GM23338 (cell line): ENCODE results near the gene TSPAN5. TPM values are rescaled to one million over a fixed set of nuclear protein-coding genes. Genes with fewer than 3 reads are reported as not detected.

Experiments
- ATAC-seq: fragments of 200-7000 bp; cut with Tn5 transposase; 3 replicates; pipeline ENCODE4 v1.9.1; 2020
- DNase-seq: peaks from one replicate; pipeline ENCODE4 v3.0.0-alpha.2; 2015; ENCODE audit warnings: low spot score
- H2AFZ ChIP-seq: fragments of 200-600 bp; sonication (generic); 2 replicates; pipeline ENCODE4 v1.8.0; 2016; ENCODE audit warnings: antibody characterized with exemption, mild to moderate bottlenecking, moderate library complexity
- H3F3A ChIP-seq: fragments of 200-600 bp; sonication (generic); replicated peaks from 2 replicates; pipeline ENCODE4 v1.8.0; 2017; ENCODE audit warnings: antibody characterized with exemption, mixed run types, low read depth
- H3K27ac ChIP-seq: fragments of 200-600 bp; sonication (generic); 2 replicates; pipeline ENCODE4 v1.6.1; 2016; ENCODE audit warnings: low read depth
- H3K27me3 ChIP-seq: fragments of 200-600 bp; sonication (generic); 2 replicates; pipeline ENCODE4 v1.8.0; 2016; ENCODE audit warnings: mild to moderate bottlenecking, mixed run types, moderate library complexity; ENCODE audit not compliant: insufficient read depth
- H3K36me3 ChIP-seq: fragments of 200-600 bp; sonication (generic); 2 replicates; pipeline ENCODE4 v1.8.0; 2016; ENCODE audit warnings: mild to moderate bottlenecking; ENCODE audit not compliant: insufficient read depth
- H3K4me1 ChIP-seq: fragments of 200-600 bp; sonication (generic); 2 replicates; pipeline ENCODE4 v1.8.0; 2016; ENCODE audit warnings: mild to moderate bottlenecking, moderate library complexity; ENCODE audit not compliant: insufficient read depth
- H3K4me2 ChIP-seq: fragments of 200-600 bp; sonication (generic); 2 replicates; pipeline ENCODE4 v1.7.1; 2017; ENCODE audit warnings: mixed run types
- H3K4me3 ChIP-seq: fragments of 200-600 bp; sonication (generic); 2 replicates; pipeline ENCODE4 v1.6.1; 2016; ENCODE audit warnings: mixed run types
- H3K79me2 ChIP-seq: fragments of 200-600 bp; sonication (generic); replicated peaks from 2 replicates; pipeline ENCODE4 v1.8.0; 2017; ENCODE audit warnings: mild to moderate bottlenecking; ENCODE audit not compliant: insufficient read depth
- H3K9me2 ChIP-seq: fragments of 200-600 bp; sonication (generic); 2 replicates; pipeline ENCODE4 v1.8.0; 2017; ENCODE audit not compliant: insufficient read depth
- H4K20me1 ChIP-seq: fragments of 200-600 bp; sonication (generic); replicated peaks from 2 replicates; pipeline ENCODE4 v1.8.0; 2017; ENCODE audit warnings: mild to moderate bottlenecking; ENCODE audit not compliant: insufficient read depth
- H3K27ac Mint-ChIP-seq: 2 replicates; pipeline ENCODE4 v1.8.0; 2020; ENCODE audit warnings: inconsistent platforms, mild to moderate bottlenecking, moderate library complexity, mixed read lengths
- H3K27me3 Mint-ChIP-seq: 3 replicates; pipeline ENCODE4 v1.8.0; 2022; ENCODE audit warnings: low read depth, mild to moderate bottlenecking, moderate library complexity, mixed read lengths, inconsistent platforms; ENCODE audit not compliant: insufficient read depth, poor library complexity
- H3K36me3 Mint-ChIP-seq: 3 replicates; pipeline ENCODE4 v1.8.0; 2021; ENCODE audit warnings: low read depth, mild to moderate bottlenecking, inconsistent platforms, moderate library complexity, mixed read lengths
- H3K4me1 Mint-ChIP-seq: 3 replicates; pipeline ENCODE4 v1.8.0; 2020; ENCODE audit warnings: mild to moderate bottlenecking, inconsistent platforms, mixed read lengths
- H3K4me3 Mint-ChIP-seq: 3 replicates; pipeline ENCODE4 v1.8.0; 2021; ENCODE audit warnings: moderate library complexity, mild to moderate bottlenecking, inconsistent platforms, mixed read lengths
- H3K9me3 Mint-ChIP-seq: 3 replicates; pipeline ENCODE4 v1.8.0; 2020; ENCODE audit warnings: moderate library complexity, mild to moderate bottlenecking, inconsistent platforms, mixed read lengths
- CREB1 ChIP-seq: fragments of 250-450 bp; sonication (Bioruptor Pico); IDR thresholded peaks from 2 replicates; pipeline ENCODE4 v1.5.0; 2020; ENCODE audit warnings: low read depth, mild to moderate bottlenecking, moderate library complexity
- EZH2 ChIP-seq: fragments of 200-600 bp; sonication (generic); IDR thresholded peaks from one replicate; pipeline ENCODE4 v1.8.0; 2017; ENCODE audit warnings: antibody characterized with exemption, mild to moderate bottlenecking, low read depth; ENCODE audit not compliant: unreplicated experiment
- EZH2phosphoT487 ChIP-seq: fragments of 200-600 bp; sonication (generic); IDR thresholded peaks from one replicate; pipeline ENCODE4 v1.8.1; 2018; ENCODE audit warnings: antibody characterized with exemption; ENCODE audit not compliant: unreplicated experiment
- JUNB ChIP-seq: IDR thresholded peaks from one replicate; pipeline ENCODE4 v1.6.1; 2016; ENCODE audit warnings: antibody characterized with exemption; ENCODE audit not compliant: unreplicated experiment
- NANOG ChIP-seq: IDR thresholded peaks from 2 replicates; pipeline ENCODE4 v1.6.1; 2016; ENCODE audit warnings: antibody characterized with exemption, borderline replicate concordance
- POLR2AphosphoS5 ChIP-seq: IDR thresholded peaks from 2 replicates; pipeline ENCODE4 v1.6.1; 2016; ENCODE audit warnings: antibody characterized with exemption, low read depth
- STAT1 ChIP-seq: IDR thresholded peaks from one replicate; pipeline ENCODE4 v1.6.1; 2016; ENCODE audit warnings: antibody characterized with exemption; ENCODE audit not compliant: unreplicated experiment
- ZNF114 ChIP-seq: fragments of 250-450 bp; sonication (Bioruptor Pico); IDR thresholded peaks from 2 replicates; pipeline ENCODE4 v1.5.0; 2020; ENCODE audit warnings: mild to moderate bottlenecking, moderate library complexity
- ZNF331 ChIP-seq: fragments of 250-450 bp; sonication (Bioruptor Pico); IDR thresholded peaks from 2 replicates; pipeline ENCODE4 v1.5.0; 2020; ENCODE audit warnings: low read depth, mild to moderate bottlenecking, moderate library complexity
- polyA plus RNA-seq: library from polyadenylated mRNA; unstranded; fragments of >200 nt; fragmentation: Nextera tagmentation; extraction: Ambion mirVana; gene quantifications from 2 replicates; pipeline ENCODE4 v1.2.1, GENCODE V29; 2016
- total RNA-seq: library from RNA; depleted of rRNA; stranded (reverse); fragments of >200 nt; shearing (Covaris generic); gene quantifications from 2 replicates; pipeline ENCODE4 v1.2.3, GENCODE V29; 2014
- TF ChIP-seq, protein P1 (sequence below): IDR thresholded peaks from one replicate; pipeline ENCODE4 v1.6.1; 2018; ENCODE audit warnings: antibody characterized with exemption; ENCODE audit not compliant: unreplicated experiment
- TF ChIP-seq, protein P2 (sequence below), 2 experiments: fragments of 200-600 bp in 1 of 2; sonication (generic) in 1 of 2; conservative IDR thresholded peaks; 2 replicates each; pipeline versions ENCODE4 v1.5.1 to v1.6.1; 2016 to 2017; ENCODE audit warnings: antibody characterized with exemption in 2 of 2, low read depth in 2 of 2, mild to moderate bottlenecking in 2 of 2, moderate library complexity in 1 of 2
- TF ChIP-seq, protein P3 (sequence below): IDR thresholded peaks from 2 replicates; pipeline ENCODE4 v1.6.1; 2016; ENCODE audit warnings: antibody characterized with exemption
- TF ChIP-seq, protein P4 (sequence below): fragments of 250-450 bp; sonication (Bioruptor Pico); IDR thresholded peaks from 2 replicates; pipeline ENCODE4 v1.5.0; 2020; ENCODE audit warnings: mild to moderate bottlenecking, moderate library complexity

TSPAN5 gene
- total and polyA plus RNA-seq, 2 experiments from 2014 or later = 18.6 to 21.5 TPM

DNA sequence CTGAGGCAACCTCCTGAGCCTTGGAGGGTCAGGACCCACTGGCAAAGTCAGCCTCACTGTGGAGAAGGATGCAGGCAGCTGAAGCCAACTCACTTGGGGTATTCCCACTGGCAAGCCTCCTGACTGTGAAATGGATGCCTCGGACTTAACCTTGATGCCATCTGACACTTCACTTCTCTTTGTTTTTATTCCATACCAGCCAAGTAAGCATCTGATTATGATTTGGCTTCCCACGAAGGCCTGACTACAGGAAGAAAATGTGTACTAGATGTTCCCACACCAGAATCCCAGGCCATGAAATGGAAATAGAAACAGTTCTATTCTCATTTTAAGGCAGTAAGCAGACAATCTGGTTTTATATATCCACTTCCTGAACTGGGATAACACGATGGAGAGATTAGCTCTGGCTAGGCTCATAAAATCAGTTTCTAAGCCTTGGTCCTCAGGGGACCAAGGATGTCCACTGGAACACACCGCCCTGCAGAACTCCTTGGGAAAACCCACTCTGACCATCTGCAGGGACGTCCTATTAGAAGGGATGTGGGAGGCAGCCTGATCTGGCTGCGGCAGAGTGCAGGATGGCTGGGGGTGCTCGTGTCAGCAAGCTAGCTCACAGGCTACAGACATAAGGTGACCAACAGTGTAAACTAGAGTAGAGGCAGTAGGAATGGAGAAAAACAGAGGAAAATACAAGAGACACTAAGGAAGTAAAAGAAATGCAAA, 89.3 kb downstream of the TSPAN5 start:
- no peak for TF ChIP-seq STAT1
- TF ChIP-seq CREB1 (CRISPR knock-in tag) = no peak
- TF ChIP-seq ZNF114 (CRISPR knock-in tag) = no peak
- TF ChIP-seq, protein P1, sequence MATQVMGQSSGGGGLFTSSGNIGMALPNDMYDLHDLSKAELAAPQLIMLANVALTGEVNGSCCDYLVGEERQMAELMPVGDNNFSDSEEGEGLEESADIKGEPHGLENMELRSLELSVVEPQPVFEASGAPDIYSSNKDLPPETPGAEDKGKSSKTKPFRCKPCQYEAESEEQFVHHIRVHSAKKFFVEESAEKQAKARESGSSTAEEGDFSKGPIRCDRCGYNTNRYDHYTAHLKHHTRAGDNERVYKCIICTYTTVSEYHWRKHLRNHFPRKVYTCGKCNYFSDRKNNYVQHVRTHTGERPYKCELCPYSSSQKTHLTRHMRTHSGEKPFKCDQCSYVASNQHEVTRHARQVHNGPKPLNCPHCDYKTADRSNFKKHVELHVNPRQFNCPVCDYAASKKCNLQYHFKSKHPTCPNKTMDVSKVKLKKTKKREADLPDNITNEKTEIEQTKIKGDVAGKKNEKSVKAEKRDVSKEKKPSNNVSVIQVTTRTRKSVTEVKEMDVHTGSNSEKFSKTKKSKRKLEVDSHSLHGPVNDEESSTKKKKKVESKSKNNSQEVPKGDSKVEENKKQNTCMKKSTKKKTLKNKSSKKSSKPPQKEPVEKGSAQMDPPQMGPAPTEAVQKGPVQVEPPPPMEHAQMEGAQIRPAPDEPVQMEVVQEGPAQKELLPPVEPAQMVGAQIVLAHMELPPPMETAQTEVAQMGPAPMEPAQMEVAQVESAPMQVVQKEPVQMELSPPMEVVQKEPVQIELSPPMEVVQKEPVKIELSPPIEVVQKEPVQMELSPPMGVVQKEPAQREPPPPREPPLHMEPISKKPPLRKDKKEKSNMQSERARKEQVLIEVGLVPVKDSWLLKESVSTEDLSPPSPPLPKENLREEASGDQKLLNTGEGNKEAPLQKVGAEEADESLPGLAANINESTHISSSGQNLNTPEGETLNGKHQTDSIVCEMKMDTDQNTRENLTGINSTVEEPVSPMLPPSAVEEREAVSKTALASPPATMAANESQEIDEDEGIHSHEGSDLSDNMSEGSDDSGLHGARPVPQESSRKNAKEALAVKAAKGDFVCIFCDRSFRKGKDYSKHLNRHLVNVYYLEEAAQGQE = no peak
- TF ChIP-seq, protein P2, sequence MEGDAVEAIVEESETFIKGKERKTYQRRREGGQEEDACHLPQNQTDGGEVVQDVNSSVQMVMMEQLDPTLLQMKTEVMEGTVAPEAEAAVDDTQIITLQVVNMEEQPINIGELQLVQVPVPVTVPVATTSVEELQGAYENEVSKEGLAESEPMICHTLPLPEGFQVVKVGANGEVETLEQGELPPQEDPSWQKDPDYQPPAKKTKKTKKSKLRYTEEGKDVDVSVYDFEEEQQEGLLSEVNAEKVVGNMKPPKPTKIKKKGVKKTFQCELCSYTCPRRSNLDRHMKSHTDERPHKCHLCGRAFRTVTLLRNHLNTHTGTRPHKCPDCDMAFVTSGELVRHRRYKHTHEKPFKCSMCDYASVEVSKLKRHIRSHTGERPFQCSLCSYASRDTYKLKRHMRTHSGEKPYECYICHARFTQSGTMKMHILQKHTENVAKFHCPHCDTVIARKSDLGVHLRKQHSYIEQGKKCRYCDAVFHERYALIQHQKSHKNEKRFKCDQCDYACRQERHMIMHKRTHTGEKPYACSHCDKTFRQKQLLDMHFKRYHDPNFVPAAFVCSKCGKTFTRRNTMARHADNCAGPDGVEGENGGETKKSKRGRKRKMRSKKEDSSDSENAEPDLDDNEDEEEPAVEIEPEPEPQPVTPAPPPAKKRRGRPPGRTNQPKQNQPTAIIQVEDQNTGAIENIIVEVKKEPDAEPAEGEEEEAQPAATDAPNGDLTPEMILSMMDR (conservative IDR thresholded peaks at IDR 0.05; ENCODE audit: low read depth in 2 of 2) = no peak
- TF ChIP-seq, protein P3, sequence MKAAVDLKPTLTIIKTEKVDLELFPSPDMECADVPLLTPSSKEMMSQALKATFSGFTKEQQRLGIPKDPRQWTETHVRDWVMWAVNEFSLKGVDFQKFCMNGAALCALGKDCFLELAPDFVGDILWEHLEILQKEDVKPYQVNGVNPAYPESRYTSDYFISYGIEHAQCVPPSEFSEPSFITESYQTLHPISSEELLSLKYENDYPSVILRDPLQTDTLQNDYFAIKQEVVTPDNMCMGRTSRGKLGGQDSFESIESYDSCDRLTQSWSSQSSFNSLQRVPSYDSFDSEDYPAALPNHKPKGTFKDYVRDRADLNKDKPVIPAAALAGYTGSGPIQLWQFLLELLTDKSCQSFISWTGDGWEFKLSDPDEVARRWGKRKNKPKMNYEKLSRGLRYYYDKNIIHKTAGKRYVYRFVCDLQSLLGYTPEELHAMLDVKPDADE = no peak
- TF ChIP-seq JUNB = no peak
- no peak for TF ChIP-seq NANOG
- no peak for TF ChIP-seq ZNF331 (CRISPR knock-in tag)
- TF ChIP-seq EZH2phosphoT487 = no peak
- TF ChIP-seq POLR2AphosphoS5 = no peak
- TF ChIP-seq, protein P4, sequence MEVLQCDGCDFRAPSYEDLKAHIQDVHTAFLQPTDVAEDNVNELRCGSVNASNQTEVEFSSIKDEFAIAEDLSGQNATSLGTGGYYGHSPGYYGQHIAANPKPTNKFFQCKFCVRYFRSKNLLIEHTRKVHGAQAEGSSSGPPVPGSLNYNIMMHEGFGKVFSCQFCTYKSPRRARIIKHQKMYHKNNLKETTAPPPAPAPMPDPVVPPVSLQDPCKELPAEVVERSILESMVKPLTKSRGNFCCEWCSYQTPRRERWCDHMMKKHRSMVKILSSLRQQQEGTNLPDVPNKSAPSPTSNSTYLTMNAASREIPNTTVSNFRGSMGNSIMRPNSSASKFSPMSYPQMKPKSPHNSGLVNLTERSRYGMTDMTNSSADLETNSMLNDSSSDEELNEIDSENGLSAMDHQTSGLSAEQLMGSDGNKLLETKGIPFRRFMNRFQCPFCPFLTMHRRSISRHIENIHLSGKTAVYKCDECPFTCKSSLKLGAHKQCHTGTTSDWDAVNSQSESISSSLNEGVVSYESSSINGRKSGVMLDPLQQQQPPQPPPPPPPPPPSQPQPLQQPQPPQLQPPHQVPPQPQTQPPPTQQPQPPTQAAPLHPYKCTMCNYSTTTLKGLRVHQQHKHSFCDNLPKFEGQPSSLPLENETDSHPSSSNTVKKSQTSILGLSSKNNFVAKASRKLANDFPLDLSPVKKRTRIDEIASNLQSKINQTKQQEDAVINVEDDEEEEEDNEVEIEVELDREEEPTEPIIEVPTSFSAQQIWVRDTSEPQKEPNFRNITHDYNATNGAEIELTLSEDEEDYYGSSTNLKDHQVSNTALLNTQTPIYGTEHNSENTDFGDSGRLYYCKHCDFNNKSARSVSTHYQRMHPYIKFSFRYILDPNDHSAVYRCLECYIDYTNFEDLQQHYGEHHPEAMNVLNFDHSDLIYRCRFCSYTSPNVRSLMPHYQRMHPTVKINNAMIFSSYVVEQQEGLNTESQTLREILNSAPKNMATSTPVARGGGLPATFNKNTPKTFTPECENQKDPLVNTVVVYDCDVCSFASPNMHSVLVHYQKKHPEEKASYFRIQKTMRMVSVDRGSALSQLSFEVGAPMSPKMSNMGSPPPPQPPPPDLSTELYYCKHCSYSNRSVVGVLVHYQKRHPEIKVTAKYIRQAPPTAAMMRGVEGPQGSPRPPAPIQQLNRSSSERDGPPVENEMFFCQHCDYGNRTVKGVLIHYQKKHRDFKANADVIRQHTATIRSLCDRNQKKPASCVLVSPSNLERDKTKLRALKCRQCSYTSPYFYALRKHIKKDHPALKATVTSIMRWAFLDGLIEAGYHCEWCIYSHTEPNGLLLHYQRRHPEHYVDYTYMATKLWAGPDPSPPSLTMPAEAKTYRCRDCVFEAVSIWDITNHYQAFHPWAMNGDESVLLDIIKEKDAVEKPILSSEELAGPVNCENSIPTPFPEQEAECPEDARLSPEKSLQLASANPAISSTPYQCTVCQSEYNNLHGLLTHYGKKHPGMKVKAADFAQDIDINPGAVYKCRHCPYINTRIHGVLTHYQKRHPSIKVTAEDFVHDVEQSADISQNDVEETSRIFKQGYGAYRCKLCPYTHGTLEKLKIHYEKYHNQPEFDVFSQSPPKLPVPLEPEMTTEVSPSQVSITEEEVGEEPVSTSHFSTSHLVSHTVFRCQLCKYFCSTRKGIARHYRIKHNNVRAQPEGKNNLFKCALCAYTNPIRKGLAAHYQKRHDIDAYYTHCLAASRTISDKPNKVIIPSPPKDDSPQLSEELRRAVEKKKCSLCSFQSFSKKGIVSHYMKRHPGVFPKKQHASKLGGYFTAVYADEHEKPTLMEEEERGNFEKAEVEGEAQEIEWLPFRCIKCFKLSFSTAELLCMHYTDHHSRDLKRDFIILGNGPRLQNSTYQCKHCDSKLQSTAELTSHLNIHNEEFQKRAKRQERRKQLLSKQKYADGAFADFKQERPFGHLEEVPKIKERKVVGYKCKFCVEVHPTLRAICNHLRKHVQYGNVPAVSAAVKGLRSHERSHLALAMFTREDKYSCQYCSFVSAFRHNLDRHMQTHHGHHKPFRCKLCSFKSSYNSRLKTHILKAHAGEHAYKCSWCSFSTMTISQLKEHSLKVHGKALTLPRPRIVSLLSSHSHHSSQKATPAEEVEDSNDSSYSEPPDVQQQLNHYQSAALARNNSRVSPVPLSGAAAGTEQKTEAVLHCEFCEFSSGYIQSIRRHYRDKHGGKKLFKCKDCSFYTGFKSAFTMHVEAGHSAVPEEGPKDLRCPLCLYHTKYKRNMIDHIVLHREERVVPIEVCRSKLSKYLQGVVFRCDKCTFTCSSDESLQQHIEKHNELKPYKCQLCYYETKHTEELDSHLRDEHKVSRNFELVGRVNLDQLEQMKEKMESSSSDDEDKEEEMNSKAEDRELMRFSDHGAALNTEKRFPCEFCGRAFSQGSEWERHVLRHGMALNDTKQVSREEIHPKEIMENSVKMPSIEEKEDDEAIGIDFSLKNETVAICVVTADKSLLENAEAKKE = no peak
- no peak for TF ChIP-seq EZH2
- H3K4me3 ChIP-seq = no peak overlapping the region
- no peaks in the 10 kb centered on the region for H4K20me1 ChIP-seq
- peak overlapping the region; percentile 28; the same call in 1 of the 2 replicates for H3K27ac Mint-ChIP-seq
- ATAC-seq = no peak
- no peak overlapping the region for H3K27ac ChIP-seq
- H3K9me2 ChIP-seq = no peaks in the 10 kb centered on the region
- no peaks in the 10 kb centered on the region for H3K9me3 Mint-ChIP-seq
- no peaks in the 10 kb centered on the region for H3K36me3 ChIP-seq
- H2AFZ ChIP-seq = no peak overlapping the region
- no peak for DNase-seq
- H3K79me2 ChIP-seq = peaks cover 15% of the 10 kb centered on the region; the same call in 1 of the 2 replicates
- H3K27me3 Mint-ChIP-seq = peaks cover 5% of the 10 kb centered on the region
- H3F3A ChIP-seq = no peaks in the 10 kb centered on the region
- peaks cover 23% of the 10 kb centered on the region for H3K4me1 ChIP-seq
- peaks cover 42% of the 10 kb centered on the region for H3K4me1 Mint-ChIP-seq
- H3K4me2 ChIP-seq = no peak overlapping the region
- H3K4me3 Mint-ChIP-seq = no peak overlapping the region
- no peaks in the 10 kb centered on the region for H3K27me3 ChIP-seq
- H3K36me3 Mint-ChIP-seq = no peaks in the 10 kb centered on the region
